NCI-H2227 treated with DMSO at 0.1 percent for 48 hours (cell line): ENCODE results near the gene DGKA.

Source experiments
- DNase-seq: peaks from one replicate; lab custom pipeline; 2025; lab: John Stamatoyannopoulos, UW

DGKA gene

DNA sequence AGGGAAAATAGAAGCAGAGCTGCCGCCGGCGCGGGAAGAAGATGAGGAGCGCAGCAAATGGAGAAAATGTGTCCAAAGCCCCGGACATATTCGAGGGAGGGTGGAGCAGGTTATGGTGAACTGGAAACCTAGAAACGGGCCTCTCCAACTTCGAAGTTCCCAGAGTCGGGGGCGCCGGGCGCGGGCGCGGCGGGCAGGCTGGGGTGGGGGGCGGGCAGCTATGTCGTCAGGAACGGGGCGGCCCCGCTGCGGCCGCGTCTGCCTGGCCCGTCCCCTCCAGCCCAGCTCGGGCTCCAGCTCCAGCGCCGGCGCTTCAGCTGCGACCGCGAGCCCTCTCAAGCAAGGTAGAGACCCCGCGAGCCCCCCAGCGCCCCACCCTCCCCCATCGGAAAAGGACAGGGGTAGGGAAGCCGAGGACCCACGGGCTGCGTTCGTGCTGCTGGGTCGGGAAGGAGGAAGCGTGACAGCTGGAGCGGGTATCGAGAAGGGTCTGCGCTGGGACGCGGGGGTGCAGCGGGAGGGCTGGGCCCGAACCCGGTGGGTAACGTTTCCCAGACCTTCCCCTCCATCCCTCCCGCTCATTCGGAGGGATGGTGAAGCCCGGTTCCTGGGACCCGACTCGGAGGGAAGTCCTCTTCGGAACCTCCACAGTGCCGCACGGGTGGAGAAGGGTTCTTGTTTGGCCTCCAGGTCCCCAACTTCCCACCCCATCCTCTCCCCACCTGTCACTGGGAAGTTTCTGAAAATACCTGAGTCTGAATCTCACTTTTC lies 1.0 kb downstream of the DGKA start:
- DNase-seq, result peak; percentile 8

DNA sequence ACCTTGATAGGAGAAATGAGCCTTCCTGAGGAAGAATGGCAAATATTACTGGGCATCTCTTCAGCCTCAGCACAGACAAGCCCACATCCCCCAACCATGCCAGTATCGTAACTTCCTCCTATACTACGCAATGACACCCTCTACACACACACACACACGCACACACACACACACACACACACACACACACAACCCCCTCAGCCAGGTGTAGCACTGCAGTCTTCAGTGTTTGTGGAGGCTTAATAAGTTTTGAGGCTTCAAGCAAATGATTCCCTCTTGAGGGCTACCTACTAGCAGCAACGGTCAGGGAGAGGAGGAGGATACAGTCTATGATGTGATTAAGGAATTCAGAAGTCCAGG lies 1.6 kb downstream of the DGKA start:
- DNase-seq, result no peak

DNA sequence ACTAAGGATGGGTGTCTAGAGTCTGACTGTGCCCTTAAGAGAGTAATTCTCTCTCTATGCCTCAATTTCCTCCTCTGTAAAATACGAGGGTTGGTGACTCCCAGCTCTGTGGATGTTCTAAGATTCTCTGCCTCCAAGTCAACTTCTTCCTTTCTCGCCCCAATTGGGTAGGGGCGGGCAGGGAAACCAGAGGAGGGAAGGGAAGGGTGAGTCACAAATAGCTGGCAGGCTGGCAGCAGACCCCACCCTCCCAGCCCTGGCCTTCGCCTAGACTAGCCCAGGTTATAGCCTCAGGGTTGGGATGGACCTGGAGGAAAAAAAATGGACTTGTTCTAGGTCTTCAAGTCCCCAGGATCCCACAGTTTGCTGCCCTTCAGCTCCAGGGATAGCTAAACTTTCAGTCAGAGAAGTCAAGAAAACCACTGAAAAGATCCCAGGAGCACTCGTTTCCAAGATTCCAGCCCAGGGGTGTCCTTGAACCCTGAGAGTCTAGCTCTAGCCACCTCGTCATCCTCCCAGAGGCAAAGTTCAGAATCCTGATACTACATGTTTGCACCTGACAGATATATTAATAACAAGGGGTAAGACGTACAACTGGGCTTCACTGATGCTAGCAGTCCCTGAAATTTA lies 2.3 kb downstream of the DGKA start:
- no peak for DNase-seq

DNA sequence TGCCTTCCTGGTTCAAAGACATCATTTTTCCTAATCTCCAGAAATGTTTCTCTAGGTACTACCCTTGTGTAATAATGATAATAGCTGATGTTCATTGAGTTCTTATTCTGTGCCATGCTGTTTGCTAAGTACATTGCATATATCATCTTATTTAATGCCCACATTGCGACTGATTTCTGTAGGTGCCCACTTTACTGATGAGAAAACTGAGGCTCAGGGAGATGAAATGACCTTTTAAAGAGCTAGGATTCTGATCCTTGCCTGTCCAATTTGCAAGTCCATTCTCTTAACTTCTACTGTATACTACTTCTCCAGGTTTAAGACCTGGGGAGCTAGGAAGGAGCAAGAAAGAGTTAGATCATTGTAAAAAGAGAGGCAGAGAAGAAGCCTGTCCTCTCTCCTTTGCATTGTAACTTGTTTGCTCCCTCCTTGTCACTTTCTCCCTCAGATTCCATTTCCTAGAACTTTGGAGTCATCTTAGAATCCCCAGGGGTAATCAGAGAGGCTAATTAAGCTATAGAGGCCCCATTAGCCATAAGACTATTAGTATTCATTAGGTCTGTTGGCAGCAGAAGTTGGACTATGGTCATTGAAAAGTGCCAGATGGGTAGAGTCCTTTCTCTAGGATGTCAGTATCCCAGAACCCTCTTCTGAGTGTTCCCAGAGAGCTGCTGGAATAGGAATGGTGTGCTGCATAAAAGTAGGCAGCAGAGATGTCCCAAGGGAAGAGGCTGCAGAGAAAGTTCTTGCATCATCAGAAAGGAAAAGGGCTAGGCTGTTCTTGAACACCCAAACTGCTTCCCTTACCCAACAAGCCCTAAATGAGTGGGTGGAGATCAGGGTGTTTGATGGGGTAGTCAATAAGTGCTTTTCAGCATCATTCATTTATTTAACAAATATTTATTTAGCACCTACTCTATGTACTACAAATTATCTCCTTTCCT lies 3.1 kb downstream of the DGKA start:
- DNase-seq, result no peak

DNA sequence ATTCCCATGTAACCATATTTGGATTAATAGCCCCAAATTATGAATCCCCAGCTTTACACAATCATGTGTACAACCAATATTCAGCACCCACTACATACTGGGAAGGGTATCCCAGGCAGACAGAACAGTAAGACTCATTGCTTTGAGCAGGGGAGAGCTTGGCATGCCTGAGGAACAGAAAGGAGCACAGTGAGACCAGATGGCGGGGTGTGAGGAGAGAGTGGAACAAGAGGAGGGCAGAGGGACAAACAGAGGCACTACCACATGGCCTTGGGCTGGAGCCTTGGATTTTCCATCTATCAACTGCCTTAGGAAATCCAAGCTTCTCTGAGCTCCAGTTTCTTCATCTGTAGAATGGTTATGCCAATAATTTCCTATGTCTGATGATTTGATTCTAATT lies 3.8 kb downstream of the DGKA start:
- no peak for DNase-seq

DNA sequence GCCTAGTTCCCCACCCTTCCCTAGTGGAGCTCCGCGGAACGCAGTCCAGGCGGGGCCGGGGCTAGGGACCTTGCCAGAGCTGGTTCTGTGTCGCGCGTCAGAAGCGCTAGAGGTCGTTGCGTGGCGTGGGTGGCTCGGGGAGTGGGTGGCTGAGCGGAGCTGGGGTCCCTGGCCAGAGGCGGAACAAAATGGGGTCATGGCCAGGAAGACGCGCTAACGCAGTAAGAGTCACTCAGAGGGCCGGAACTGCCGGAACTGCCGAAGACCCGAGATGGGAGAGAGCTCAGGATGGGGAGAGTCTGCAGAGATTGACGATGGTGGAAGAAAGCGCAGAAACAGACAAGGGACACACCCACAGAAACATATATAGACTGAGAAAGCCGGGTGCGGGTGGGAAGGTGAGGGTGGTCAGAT lies 4.8 kb downstream of the DGKA start:
- DNase-seq, result no peak

DNA sequence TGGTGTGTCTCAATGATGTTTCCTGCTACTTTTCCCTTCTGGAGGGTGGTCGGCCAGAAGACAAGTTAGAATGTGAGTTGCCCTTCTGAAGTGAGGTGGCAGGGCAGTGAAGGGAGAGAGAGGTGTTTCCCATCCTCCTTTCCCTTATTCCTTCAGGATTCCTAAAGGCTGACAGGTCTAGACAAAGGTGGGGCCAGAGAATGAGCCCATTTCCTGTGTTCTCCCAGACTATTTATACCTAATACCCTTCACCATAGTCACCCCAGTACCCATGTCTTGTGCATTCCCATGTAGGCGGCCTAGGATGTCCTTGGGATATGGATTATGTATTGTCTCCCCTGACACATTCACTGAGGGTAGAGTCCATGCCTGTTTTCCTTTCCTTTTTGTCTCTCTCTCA lies 7.0 kb downstream of the DGKA start:
- no peak for DNase-seq

DNA sequence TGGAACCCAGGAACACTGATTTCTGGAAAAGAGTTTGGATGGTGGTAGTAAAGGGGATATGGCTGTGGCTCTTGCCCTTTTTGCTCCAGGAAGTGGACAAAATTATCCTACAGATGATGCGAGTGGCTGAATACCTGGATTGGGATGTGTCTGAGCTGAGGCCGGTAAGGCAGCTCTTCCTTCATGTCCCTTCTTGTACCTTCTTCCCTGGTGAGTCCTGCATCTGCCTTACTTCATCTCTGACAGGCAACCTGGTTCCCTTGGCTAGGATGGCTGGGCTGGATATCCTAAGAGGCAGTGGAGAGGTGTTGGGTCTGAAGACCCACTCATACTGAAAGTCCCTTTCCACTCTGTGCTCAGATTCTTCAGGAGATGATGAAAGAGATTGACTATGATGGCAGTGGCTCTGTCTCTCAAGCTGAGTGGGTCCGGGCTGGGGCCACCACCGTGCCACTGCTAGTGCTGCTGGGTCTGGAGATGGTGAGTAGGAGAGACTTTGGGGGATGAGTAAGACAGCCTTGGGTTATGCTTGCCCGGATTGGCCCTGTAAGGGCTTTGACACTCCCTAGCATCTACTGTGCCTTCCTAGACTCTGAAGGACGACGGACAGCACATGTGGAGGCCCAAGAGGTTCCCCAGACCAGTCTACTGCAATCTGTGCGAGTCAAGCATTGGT lies 8.0 kb downstream of the DGKA start:
- DNase-seq, result no peak

DNA sequence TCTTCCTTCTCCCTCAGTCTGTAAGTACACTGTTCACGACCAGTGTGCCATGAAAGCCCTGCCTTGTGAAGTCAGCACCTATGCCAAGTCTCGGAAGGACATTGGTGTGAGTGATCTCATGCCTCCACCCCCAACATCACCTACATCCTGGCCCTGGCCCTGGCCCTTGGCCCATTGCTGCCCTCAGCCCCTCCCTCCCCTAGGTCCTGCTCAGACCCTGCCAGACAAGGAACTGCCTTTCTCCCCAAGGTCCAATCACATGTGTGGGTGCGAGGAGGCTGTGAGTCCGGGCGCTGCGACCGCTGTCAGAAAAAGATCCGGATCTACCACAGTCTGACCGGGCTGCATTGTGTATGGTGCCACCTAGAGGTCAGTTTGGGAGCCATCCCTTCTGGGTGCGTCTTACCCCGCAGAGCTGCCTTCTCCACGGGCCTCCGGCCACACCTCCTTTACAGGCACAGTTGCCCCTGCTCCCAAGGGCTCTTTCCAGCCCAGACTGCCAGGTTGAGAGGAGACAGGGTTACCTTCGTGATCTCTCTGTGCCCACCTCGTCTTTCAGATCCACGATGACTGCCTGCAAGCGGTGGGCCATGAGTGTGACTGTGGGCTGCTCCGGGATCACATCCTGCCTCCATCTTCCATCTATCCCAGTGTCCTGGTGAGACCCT lies 9.2 kb downstream of the DGKA start:
- DNase-seq, result peak; percentile 46

DNA sequence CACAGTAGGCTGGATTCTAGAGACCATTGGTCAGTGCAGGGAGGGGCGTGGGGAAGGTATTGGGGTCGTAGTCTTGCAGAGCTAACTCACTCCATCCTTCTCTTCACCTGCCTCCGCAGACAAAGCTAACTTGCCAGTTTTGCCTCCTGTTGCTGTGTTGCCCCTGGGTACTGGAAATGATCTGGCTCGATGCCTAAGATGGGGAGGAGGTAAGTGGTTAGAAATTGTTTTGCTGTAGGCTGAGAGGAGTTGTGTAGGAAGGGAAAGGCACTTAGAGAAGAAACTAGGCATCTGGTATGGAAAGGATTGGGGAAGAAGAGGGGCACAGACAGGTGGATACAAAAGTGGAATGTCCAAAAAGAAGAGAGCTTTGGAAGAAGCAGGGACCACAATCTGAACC lies 11.1 kb downstream of the DGKA start:
- DNase-seq, result no peak

DNA sequence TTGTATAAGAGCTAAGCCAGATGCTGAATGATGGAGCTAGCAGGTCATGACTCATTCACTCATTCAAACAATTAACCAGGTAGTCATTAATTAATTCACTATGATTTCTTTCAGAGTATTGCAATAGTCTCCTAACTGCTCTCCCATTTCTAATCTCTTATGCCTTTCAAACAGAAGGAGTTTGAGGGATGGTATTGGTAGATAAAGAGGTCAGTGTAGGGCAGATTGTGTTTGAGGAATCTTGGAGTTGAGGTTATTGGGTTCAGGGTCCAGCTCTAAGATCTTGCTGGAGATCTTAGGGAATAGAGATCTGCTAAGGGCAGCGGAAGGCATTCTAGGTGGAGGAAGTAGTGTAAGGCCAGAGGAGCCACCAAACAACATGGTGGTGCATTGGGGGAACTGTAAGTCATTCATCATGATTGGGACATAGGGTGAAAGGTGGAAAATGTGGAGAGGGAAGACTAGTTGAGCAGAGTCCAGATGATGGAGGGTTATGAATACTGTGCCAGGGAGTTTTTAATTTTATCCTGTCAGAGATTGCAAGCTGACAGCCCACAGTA lies 11.7 kb downstream of the DGKA start:
- DNase-seq, result no peak

DNA sequence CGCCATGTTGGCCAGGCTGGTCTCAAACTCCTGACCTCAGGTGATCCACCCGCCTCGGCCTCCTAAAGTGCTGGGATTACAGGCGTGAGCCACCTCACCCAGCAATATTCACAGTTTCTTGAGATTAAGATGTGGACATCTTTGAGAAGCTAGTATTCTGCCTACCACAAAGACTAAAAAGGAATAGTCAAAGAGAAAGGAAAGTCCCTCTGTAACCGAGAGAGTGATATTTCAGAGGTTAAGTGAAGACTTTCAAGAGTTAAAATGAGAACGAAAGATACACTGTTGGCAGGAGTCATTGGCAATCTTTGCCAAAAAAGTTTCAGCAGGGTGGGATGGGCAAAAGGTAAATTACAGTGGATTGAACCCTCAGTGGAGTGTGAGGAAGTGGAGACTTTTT lies 15.6 kb downstream of the DGKA start:
- DNase-seq, result no peak

DNA sequence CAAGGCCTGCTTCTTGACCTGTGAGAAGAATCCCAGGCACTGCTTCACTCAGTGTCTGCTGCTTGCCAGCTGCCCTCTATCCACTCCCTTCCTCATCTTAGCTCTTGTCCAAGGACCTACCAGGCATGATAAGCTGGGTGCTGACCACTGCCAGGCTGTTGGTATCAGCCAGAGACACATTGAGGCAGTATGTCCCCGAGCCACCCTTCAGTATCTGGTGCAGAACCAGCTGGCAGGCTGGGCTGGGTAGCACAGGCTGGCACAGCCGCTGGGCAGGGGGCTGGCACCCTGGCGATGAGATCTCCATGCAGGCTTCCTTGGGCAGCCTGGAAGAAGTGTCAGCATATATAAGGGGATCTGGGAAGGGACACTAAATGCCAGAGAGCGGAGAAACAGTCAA lies 24.4 kb downstream of the DGKA start:
- DNase-seq, result no peak

DNA sequence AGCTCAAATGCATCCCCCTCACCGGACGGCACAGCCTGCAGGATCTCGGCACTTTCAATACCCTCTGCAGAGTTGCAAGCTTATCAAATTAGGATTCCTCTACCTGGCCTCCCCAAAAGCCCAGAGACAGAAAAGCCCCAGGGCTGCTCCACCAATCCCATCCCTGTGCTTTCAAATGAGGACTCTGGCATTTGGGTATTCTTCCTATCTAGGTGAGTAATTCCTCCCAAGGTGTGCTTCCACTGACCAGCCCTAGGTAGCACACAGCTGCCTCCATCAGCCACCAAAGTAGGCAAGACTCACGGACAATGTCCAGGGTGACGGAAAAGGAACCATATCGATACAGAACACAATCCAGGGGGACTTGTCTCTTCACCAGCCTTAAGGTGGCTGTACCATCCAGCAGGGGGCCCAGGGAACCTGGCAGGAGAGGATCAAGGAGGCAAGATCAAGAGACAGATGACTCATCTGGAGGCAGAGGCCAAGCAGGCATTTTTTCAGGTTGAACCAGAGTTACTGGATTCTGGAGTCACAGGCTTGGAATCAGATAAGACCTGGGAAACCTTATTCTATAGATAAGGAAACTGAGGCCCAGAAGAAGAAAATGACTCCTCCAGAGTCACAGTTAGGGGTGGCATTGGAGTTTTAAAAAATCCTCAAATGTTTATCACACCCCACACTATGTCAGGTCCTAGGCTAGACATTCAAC lies 25.0 kb downstream of the DGKA start:
- DNase-seq, result no peak

DNA sequence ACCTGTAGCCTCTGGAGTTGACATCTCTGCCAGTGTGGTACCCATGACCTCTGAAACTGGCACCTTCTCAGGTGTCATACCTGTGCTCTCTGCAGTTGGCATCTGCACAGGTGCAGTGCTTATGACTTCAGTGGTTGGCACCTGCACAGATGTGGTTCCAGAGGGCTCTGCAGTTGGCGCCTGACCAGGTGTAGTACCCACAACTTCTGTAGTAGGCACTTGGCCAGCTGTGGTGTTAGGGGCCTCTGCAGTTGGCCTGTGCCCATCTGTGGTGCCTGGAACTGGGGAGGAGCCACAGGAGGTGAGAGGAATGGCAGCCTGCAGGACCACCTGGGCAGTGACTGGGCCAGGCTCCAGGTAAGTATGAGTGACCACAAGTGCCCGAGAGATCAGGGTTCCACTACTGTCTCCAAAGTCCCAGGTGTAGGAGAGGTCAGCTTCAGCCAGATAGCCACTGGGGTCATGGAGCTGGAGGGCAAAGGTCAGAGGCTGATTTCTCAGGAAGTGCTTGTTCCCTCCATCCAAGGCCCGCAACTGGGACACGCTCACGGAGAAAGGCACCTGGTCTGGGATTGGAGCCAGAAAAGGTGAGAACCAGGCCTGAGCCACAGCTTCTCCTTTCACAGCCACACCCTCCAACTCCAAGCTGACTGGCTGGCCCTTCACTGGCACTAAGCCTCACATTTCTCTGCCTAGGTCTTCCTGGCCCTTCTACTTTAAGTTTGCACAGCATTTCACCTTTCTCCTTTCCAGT lies 26.3 kb downstream of the DGKA start:
- DNase-seq, result no peak

DNA sequence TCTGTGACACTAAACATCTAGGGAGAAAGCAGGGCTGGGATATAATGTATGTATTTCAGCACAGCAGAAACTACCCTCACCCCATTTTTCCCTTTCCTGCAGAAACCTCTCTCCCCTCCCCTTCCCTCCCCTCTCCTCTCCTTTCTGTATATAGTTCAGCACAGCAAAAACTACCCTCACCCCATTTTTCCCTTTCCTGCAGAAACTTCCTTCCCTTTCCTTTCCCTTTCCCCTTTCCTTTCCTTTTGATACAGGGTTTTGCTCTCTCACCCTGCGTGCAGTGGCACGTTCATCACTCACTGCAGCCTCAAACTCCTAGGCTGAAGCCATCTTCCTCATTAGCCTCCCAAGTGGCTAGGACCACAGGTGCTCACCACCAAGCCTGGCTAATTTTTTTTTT lies 32.8 kb downstream of the DGKA start:
- no peak for DNase-seq

DNA sequence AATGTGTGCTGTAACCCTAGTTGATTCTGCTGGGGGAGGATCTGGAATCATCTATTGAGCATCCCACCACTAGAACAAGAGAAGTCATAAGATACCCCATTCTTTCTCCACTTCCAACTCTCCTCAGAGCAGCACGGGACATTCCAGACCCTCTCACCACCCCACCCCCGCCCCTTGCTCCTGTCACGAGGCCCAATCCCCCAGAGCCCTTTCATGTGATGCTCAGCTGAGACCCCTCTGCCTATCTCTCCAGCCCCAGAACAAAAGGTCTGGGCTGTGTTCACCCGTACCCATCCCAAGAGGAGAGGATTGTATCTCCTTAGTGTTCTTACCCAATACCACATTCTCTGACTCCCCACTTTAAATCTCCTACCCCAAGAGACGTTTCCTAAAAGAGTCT lies 34.3 kb downstream of the DGKA start:
- no peak for DNase-seq

DNA sequence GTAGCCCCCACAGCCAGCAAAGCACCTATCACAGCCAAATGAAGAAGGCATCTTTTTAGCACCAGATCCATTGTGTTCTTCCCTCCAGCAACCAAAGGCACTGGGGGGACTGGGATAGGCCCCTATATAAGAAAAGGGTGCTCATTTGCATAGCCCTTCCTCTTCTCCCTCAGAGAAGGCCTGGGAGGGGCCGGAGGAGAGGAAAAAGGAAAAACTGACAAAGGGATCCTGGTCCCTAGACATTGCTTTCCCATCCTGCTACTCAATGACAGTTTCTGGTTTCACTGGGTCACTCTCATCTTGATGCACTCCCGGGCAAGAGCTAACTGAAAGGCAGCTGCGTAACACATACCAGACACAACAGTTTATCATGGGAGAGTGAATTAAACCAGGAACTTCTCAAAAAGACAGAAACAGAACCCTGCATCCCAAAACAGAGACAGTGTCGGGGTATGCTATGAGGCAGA lies 35.0 kb downstream of the DGKA start, which contains the start of gene PMEL:
Gene PMEL (minus strand): TSS at position 102 of the 467 bp plus-strand sequence. CDS start 31 bp downstream, at position 71.
- no peak for DNase-seq

DNA sequence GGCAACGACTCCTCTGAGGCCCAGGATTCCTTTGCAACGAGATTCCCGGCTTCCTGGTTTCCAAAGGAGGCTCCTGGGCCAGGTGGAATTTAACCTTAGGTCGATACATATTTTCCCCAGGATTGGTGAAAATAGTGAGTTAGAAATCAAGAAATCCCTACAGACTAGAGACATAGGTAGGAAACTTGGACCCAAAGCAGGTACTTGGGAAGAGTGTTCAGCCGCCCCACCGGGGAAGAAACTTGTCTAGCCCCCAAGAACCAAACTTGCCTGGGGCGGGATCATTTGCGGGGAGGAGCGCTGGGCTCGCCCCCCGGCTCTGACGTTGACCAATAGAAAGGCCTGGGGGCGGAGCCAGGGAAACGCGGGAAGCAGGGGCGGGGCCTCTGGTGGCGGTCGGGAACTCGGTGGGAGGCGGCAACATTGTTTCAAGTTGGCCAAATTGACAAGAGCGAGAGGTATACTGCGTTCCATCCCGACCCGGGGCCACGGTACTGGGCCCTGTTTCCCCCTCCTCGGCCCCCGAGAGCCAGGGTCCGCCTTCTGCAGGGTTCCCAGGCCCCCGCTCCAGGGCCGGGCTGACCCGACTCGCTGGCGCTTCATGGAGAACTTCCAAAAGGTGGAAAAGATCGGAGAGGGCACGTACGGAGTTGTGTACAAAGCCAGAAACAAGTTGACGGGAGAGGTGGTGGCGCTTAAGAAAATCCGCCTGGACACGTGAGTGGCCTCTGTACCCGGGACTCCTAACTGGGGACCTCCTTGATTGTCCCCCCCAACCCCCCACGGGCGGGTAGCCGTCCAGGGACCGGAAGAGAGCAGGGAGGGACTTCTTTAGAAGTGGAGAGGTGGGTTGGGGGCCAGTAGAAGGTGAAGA lies 35.7 kb downstream of the DGKA start, which contains the start of gene CDK2:
Gene CDK2 (plus strand): TSS at position 423 of the 874 bp plus-strand sequence. CDS start 179 bp downstream, at position 602.
- DNase-seq, result peak; percentile 65
